ENCODE measurements around the gene DCLK2. TPM values are rescaled to one million over a fixed set of nuclear protein-coding genes. Genes with fewer than 3 reads are reported as not detected.
"Not testable (repeated sequence)": the region's sequence is repeated elsewhere in the genome, so short reads cannot be mapped to it uniquely, and the experiment has no call there.

The DCLK2 gene
- total and polyA plus RNA-seq, 4 donors = 2.4 to 17.9 (median 12.7) TPM

GRCh38 chr4:150176547-150176946, 98.3 kb downstream of the DCLK2 start:
- Histone ChIP-seq H3K4me3 (ENCODE audit: low read length in 2 of 2) (no peak overlapping the region), H3K27ac (ENCODE audit: low read depth in 1 of 2, low read length in 2 of 2) (no peak overlapping the region), H3K9me3 (ENCODE audit: control insufficient read depth, low read length) (no peaks in the 10 kb centered on the region), H3K4me1 (ENCODE audit: control insufficient read depth in 1 of 2, insufficient read depth in 2 of 2, low read length in 2 of 2) (peaks cover 1 to 2% of the 10 kb centered on the region in 2 donors), H3K27me3 (ENCODE audit: control insufficient read depth in 1 of 2, insufficient read depth in 2 of 2, low read length in 1 of 2) (no peaks in the 10 kb centered on the region), H3K36me3 (ENCODE audit: control insufficient read depth in 1 of 2, insufficient read depth in 2 of 2, low read length in 1 of 2) (no peaks in the 10 kb centered on the region)
- intact Hi-C loops (cut with DNase I) = no loop called here
- DNase-seq (no peak), ATAC-seq (ENCODE audit: low FRiP score) (no peak)
- 29 to 39% methylated on average over 1 of the region's 1 CpG for WGBS, 2 donors

GRCh38 chr4:150178161-150178560, 99.9 kb downstream of the DCLK2 start:
- intact Hi-C loops (cut with DNase I) = no loop called here
- Histone ChIP-seq H3K27ac (ENCODE audit: low read depth in 1 of 2, low read length in 2 of 2) (no peak overlapping the region), H3K36me3 (ENCODE audit: control insufficient read depth in 1 of 2, insufficient read depth in 2 of 2, low read length in 1 of 2) (no peaks in the 10 kb centered on the region), H3K4me3 (ENCODE audit: low read length in 2 of 2) (no peak overlapping the region), H3K4me1 (ENCODE audit: control insufficient read depth in 1 of 2, insufficient read depth in 2 of 2, low read length in 2 of 2) (peaks cover 1 to 4% of the 10 kb centered on the region in 2 donors), H3K27me3 (ENCODE audit: control insufficient read depth in 1 of 2, insufficient read depth in 2 of 2, low read length in 1 of 2) (no peaks in the 10 kb centered on the region), H3K9me3 (ENCODE audit: control insufficient read depth, low read length) (no peaks in the 10 kb centered on the region)
- 6% methylated on average over 4 of the region's 4 CpGs for WGBS, 2 donors
- no peak for DNase-seq
- ATAC-seq (ENCODE audit: low FRiP score) = no peak

GRCh38 chr4:150181536-150181935, 103.3 kb downstream of the DCLK2 start:
- no peak for DNase-seq
- H3K4me3 ChIP-seq (ENCODE audit: low read length in 2 of 2) = no peak overlapping the region
- H3K36me3 ChIP-seq (ENCODE audit: control insufficient read depth in 1 of 2, insufficient read depth in 2 of 2, low read length in 1 of 2) = no peaks in the 10 kb centered on the region
- no peaks in the 10 kb centered on the region for H3K9me3 ChIP-seq (ENCODE audit: control insufficient read depth, low read length)
- no peak overlapping the region for H3K27ac ChIP-seq (ENCODE audit: low read depth in 1 of 2, low read length in 2 of 2)
- no peak for ATAC-seq (ENCODE audit: low FRiP score)
- peaks cover 0 to 2% of the 10 kb centered on the region in 2 donors for H3K4me1 ChIP-seq (ENCODE audit: control insufficient read depth in 1 of 2, insufficient read depth in 2 of 2, low read length in 2 of 2)
- intact Hi-C loops (cut with DNase I) = no loop called here
- H3K27me3 ChIP-seq (ENCODE audit: control insufficient read depth in 1 of 2, insufficient read depth in 2 of 2, low read length in 1 of 2) = no peaks in the 10 kb centered on the region

GRCh38 chr4:150182794-150183193, 104.5 kb downstream of the DCLK2 start:
- no peak for ATAC-seq (ENCODE audit: low FRiP score)
- Histone ChIP-seq H3K27me3 (ENCODE audit: control insufficient read depth in 1 of 2, insufficient read depth in 2 of 2, low read length in 1 of 2) (no peaks in the 10 kb centered on the region), H3K4me1 (ENCODE audit: control insufficient read depth in 1 of 2, insufficient read depth in 2 of 2, low read length in 2 of 2) (peaks cover 0 to 2% of the 10 kb centered on the region in 2 donors), H3K36me3 (ENCODE audit: control insufficient read depth in 1 of 2, insufficient read depth in 2 of 2, low read length in 1 of 2) (no peaks in the 10 kb centered on the region), H3K4me3 (ENCODE audit: low read length in 2 of 2) (no peak overlapping the region), H3K27ac (ENCODE audit: low read depth in 1 of 2, low read length in 2 of 2) (no peak overlapping the region), H3K9me3 (ENCODE audit: control insufficient read depth, low read length) (no peaks in the 10 kb centered on the region)
- intact Hi-C loops (cut with DNase I) = no loop called here
- 81 to 82% methylated on average over 2 of the region's 2 CpGs for WGBS, 2 donors
- no peak for DNase-seq

GRCh38 chr4:150185033-150185432, 106.8 kb downstream of the DCLK2 start:
- intact Hi-C loops (cut with DNase I) = not testable (repeated sequence)
- 89 to 97% methylated on average over 4 of the region's 4 CpGs for WGBS, 2 donors

GRCh38 chr4:150192986-150193385, 114.7 kb downstream of the DCLK2 start:
- no peak for ATAC-seq (ENCODE audit: low FRiP score)
- intact Hi-C loops (cut with DNase I) = no loop called here
- DNase-seq = no peak
- H3K4me3 ChIP-seq (ENCODE audit: low read length in 2 of 2) = no peak overlapping the region
- H3K27ac ChIP-seq (ENCODE audit: low read depth in 1 of 2, low read length in 2 of 2) = no peak overlapping the region
- peaks cover 0 to 3% of the 10 kb centered on the region in 2 donors for H3K4me1 ChIP-seq (ENCODE audit: control insufficient read depth in 1 of 2, insufficient read depth in 2 of 2, low read length in 2 of 2)
- no peaks in the 10 kb centered on the region for H3K9me3 ChIP-seq (ENCODE audit: control insufficient read depth, low read length)
- WGBS, 2 donors = 19 to 26% methylated on average over 3 of the region's 3 CpGs
- no peaks in the 10 kb centered on the region for H3K27me3 ChIP-seq (ENCODE audit: control insufficient read depth in 1 of 2, insufficient read depth in 2 of 2, low read length in 1 of 2)
- H3K36me3 ChIP-seq (ENCODE audit: control insufficient read depth in 1 of 2, insufficient read depth in 2 of 2, low read length in 1 of 2) = no peaks in the 10 kb centered on the region

More at GRCh38 chr4:150185033-150185432, 106.8 kb downstream of the DCLK2 start:
- not testable (repeated sequence) for H3K27me3 ChIP-seq (ENCODE audit: control insufficient read depth in 1 of 2, insufficient read depth in 2 of 2, low read length in 1 of 2); DNase-seq; H3K36me3 ChIP-seq (ENCODE audit: control insufficient read depth in 1 of 2, insufficient read depth in 2 of 2, low read length in 1 of 2); H3K4me3 ChIP-seq (ENCODE audit: low read length in 2 of 2); H3K9me3 ChIP-seq (ENCODE audit: control insufficient read depth, low read length); H3K27ac ChIP-seq (ENCODE audit: low read depth in 1 of 2, low read length in 2 of 2); H3K4me1 ChIP-seq (ENCODE audit: control insufficient read depth in 1 of 2, insufficient read depth in 2 of 2, low read length in 2 of 2); ATAC-seq (ENCODE audit: low FRiP score)

GRCh38 chr4:150197256-150197655, 119.0 kb downstream of the DCLK2 start:
- H3K27me3 ChIP-seq (ENCODE audit: control insufficient read depth in 1 of 2, insufficient read depth in 2 of 2, low read length in 1 of 2); H3K27ac ChIP-seq (ENCODE audit: low read depth in 1 of 2, low read length in 2 of 2); ATAC-seq (ENCODE audit: low FRiP score); H3K4me1 ChIP-seq (ENCODE audit: control insufficient read depth in 1 of 2, insufficient read depth in 2 of 2, low read length in 2 of 2); H3K4me3 ChIP-seq (ENCODE audit: low read length in 2 of 2); H3K36me3 ChIP-seq (ENCODE audit: control insufficient read depth in 1 of 2, insufficient read depth in 2 of 2, low read length in 1 of 2); H3K9me3 ChIP-seq (ENCODE audit: control insufficient read depth, low read length); DNase-seq; intact Hi-C loops (cut with DNase I): not testable (repeated sequence)
- 85 to 96% methylated on average over 4 of the region's 4 CpGs for WGBS, 2 donors

- intact Hi-C loops (cut with DNase I) = no loop called here
- no peak overlapping the region for H3K4me3 ChIP-seq (ENCODE audit: low read length in 2 of 2)
- no peaks in the 10 kb centered on the region for H3K27me3 ChIP-seq (ENCODE audit: control insufficient read depth in 1 of 2, insufficient read depth in 2 of 2, low read length in 1 of 2)
- ATAC-seq (ENCODE audit: low FRiP score) (no peak), DNase-seq (no peak)
- H3K9me3 ChIP-seq (ENCODE audit: control insufficient read depth, low read length) = no peaks in the 10 kb centered on the region
- H3K36me3 ChIP-seq (ENCODE audit: control insufficient read depth in 1 of 2, insufficient read depth in 2 of 2, low read length in 1 of 2) = no peaks in the 10 kb centered on the region
- WGBS, 2 donors = 96% methylated on average over 2 of the region's 2 CpGs
- H3K4me1 ChIP-seq (ENCODE audit: control insufficient read depth in 1 of 2, insufficient read depth in 2 of 2, low read length in 2 of 2) = no peaks in the 10 kb centered on the region
- H3K27ac ChIP-seq (ENCODE audit: low read depth in 1 of 2, low read length in 2 of 2) = no peak overlapping the region
Measured at GRCh38 chr4:150199056-150199455, 120.8 kb downstream of the DCLK2 start.

GRCh38 chr4:150205016-150205415, 126.8 kb downstream of the DCLK2 start:
- H3K27ac ChIP-seq (ENCODE audit: low read depth in 1 of 2, low read length in 2 of 2) = no peak overlapping the region
- WGBS, 2 donors = 74% methylated on average over 1 of the region's 1 CpG
- H3K4me1 ChIP-seq (ENCODE audit: control insufficient read depth in 1 of 2, insufficient read depth in 2 of 2, low read length in 2 of 2) = peaks cover 0 to 3% of the 10 kb centered on the region in 2 donors
- no peak overlapping the region for H3K4me3 ChIP-seq (ENCODE audit: low read length in 2 of 2)
- no peaks in the 10 kb centered on the region for H3K9me3 ChIP-seq (ENCODE audit: control insufficient read depth, low read length)
- intact Hi-C loops (cut with DNase I) = loop anchor here in 1 of 2 donors (10.0 kb wide), 1 partner anchor 120 kb away; no protein-coding TSS in a partner anchor
- no peaks in the 10 kb centered on the region for H3K27me3 ChIP-seq (ENCODE audit: control insufficient read depth in 1 of 2, insufficient read depth in 2 of 2, low read length in 1 of 2)
- no peak for DNase-seq
- ATAC-seq (ENCODE audit: low FRiP score) = no peak
- H3K36me3 ChIP-seq (ENCODE audit: control insufficient read depth in 1 of 2, insufficient read depth in 2 of 2, low read length in 1 of 2) = no peaks in the 10 kb centered on the region

Data from aorta (tissue), 5 donors.